HG03103 (cell line): ENCODE results near the gene GRIN1.

ENCODE experiments used
- ATAC-seq: cut with Tn5 transposase; IDR thresholded peaks from one replicate; pipeline ENCODE4 v1.9.1; 2021; ENCODE audit warnings: low read depth; ENCODE audit not compliant: unreplicated experiment

GRIN1 gene

DNA sequence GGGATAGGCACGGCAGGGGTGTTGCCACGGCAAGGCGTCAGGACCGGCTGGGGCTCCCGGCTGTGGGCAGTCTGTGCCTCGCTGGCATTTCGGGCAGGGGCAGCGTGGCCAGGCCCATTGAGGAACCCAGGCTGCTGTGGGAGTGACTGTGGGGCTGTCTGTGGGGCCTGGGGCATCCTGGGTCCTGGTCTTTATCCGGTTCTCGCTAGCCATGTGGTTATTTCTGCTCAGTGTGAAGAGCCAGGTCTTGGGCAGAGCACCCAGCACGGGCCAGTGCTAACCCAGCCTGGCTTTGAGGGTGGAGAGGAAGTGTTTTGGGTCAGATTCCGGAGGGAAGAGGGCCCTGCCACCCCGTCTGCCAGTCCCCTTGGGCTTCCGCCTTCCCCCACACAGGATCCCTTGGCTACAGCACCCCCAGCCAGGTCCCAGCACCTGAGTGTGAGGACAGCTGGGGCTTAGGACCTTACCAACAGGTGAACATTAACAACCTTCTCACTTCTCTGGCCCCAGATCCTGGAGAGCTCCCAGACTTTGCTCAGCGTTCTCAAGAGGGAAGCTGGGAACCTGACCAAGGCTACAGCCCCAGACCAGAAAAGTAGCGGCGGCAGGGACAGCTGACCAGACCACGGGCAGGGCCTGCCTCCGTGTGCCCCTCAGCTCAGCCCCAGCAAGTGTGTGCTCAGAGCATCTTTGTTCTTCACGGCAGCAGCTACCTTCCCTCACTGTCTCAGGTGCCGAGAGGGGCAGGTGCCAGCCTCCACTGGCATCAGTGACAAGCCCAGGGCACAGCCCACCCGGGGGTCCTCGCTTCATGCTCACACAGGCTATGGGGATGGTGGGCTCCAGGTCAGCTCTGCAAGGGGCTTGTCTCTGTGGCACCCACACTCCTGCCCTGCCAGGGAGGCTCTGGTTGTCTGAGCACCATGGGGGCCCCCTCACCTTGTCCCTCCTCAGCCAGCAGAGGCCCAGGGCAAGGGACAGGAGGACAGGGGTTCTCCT, 50.6 kb downstream of the GRIN1 start:
- ATAC-seq = no peak

DNA sequence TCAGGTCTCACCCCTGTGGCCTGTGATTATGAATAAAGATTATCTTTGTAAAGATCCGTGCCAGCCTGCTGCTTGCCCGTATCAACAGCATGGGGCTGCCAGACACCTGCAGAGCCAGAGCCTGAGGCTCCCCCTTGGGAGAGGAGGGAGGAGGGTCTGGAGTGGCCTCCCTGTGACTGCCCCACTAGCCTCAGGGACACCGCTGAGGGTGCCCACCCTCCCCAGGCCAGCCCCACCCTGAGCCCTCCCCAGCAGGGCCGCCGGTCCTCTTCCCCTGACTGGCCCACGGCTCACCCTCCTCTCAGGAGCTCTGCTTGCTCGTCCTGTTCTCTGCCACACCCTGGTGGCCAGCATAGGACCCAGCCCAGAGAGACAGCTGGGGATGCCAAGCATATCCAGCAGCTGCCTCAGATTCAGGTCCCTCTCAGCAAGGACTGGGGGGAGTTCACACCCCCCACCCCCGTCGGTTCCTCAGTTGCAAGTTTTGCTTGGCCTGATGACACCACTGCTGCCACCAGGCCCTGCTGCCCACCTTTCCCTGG, 51.4 kb downstream of the GRIN1 start:
- no peak for ATAC-seq

GRCh38 chr9:137191245-137191644, 52.3 kb downstream of the GRIN1 start:
- ATAC-seq = no peak

- ATAC-seq = no peak
Measured at GRCh38 chr9:137191691-137192447, 52.9 kb downstream of the GRIN1 start.

- no peak for ATAC-seq
Measured at GRCh38 chr9:137192448-137192780, 53.5 kb downstream of the GRIN1 start.

- no peak for ATAC-seq
Measured at GRCh38 chr9:137192859-137193258, 53.9 kb downstream of the GRIN1 start.

DNA sequence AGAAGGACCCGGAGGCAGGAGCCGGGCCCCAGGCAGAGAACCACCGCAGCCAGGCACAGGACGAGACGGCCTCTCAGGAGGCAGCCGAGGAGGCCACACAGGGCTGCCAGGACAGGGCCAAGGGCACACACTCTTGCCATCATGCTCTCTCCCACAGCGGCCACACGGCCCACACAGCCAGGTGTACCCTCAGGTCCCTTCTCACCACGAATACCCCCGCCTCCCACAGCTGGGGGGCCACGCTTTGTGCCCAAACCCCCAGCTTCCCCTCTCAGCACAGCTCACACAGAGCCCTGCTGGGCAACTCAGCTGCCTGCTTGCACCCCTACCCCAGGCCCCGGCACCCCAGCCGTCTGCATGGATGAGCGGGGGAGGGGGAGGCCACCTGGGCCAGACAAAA, 54.8 kb downstream of the GRIN1 start:
- ATAC-seq = no peak

GRCh38 chr9:137194388-137194787, 55.4 kb downstream of the GRIN1 start:
- ATAC-seq = no peak

- ATAC-seq = no peak
Measured at GRCh38 chr9:137194909-137195308, 56.0 kb downstream of the GRIN1 start.

DNA sequence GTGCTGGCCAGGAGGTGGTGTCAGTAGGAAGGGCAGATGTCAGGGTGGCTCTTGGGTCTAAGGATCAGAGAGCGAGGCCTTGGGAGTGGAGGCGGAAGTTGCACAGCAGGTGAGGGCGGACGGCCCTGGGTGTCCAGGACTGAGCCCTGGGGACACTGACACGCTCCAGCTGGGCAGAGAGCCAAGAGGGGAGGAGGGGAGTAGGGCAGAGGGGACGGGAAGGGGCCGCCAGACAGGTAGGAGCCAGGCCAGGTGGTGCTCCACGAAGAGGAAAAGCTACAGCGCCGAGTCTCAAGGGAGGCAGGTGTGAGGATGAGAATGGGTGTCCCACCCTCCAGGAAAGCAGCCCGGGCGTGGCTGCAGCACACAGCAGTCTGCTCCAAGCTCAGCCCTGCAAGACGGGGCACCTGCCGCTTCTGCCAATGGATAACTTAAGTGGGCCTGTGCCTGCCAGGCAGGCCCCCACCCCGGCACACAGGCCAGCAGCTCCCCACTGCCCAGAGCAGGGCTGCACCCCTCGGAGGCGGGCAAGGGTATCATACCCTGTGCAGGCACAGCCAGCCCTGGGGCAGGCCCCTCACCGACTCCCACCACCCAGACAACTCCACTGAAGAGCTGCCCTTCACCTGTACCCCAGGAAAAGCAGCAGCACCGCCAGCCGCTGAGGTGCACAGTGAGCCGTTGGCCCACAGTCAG, 56.7 kb downstream of the GRIN1 start:
- no peak for ATAC-seq

- no peak for ATAC-seq
Measured at GRCh38 chr9:137198051-137198901, 59.3 kb downstream of the GRIN1 start.

- no peak for ATAC-seq
Measured at GRCh38 chr9:137198902-137199283, 59.9 kb downstream of the GRIN1 start.

- no peak for ATAC-seq
Measured at GRCh38 chr9:137199411-137200121, 60.6 kb downstream of the GRIN1 start.

DNA sequence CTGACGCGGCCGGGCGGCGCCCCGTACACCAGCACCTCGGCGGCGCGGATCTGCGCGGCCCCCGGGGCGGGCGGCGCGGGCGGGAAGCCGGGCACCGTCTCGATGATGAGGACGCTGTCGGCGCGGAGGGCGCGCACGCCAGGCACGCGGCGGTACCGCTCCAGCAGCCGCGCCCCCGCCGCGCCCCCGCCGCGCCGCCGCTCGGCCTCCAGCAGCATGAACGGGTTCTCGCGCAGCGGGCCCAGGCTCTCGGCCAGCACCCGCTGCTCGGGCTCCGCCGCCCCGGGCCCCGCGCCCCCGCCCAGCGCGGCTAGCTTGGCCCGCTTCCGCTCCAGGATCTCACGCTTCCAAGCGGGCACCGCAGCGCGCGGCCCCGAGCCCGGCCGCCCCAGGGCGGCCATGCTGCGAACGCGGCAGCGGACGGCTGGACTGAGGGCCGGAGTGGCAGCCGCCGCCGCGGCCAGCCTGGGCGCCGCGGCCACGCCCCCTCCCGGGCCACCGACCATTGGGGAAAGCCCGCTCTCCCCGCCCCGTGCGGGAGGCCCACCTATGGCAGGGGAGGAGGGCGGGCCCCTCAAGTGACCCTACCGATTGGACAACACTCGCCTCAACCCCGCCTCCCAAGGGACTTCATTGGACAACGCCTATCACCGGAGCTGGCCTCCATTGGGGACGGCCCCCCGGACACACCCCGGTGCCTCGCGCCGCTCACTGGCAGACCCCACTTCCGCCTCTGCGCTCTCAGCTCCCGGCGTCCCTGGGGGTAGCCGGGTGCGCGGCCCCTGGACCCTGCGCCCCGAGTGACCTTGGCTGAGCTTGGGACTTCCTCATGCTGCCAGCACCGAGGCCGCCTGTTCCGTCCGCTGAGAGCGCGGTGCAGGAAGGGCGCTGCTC, 61.6 kb downstream of the GRIN1 start, which contains the start of gene TPRN:
TSS of gene TPRN (minus strand) at position 431 of the 894 bp plus-strand sequence. CDS start at position 401, 30 bp downstream.
- ATAC-seq = peak; percentile 81

GRCh38 chr9:137201205-137201868, 62.4 kb downstream of the GRIN1 start:
- no peak for ATAC-seq

- no peak for ATAC-seq
Measured at GRCh38 chr9:137202966-137203365, 64.0 kb downstream of the GRIN1 start.

DNA sequence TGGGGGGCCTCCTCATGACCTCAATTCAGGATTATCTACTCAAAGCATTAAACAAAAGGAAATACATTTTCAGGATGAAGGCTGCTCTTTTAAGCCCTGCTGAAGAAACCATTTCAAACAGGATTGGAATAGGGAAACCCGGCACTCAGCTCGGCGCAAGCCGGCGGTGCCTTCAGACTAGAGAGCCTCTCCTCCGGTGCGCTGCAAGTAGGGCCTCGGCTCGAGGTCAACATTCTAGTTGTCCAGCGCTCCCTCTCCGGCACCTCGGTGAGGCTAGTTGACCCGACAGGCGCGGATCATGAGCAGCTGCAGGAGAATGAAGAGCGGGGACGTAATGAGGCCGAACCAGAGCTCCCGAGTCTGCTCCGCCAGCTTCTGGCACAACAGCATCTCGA, 65.8 kb downstream of the GRIN1 start:
- no peak for ATAC-seq
